MM.1S (cell line): ENCODE measurements around the gene FOXL2.

Source experiments
- DNase-seq: peaks from one replicate; pipeline ENCODE4 v3.0.0-alpha.2; 2015
- H2AFZ ChIP-seq: fragments of 300-600 bp; sonication (generic); 2 replicates; pipeline ENCODE4 v1.6.0; 2016; ENCODE audit warnings: antibody characterized with exemption, low read length
- H3F3A ChIP-seq: fragments of 300-600 bp; sonication (generic); 2 replicates; pipeline ENCODE4 v1.6.1; 2016; ENCODE audit warnings: mild to moderate bottlenecking, antibody characterized with exemption, low read length, moderate library complexity, mixed read lengths; ENCODE audit not compliant: insufficient read depth
- H3K27ac ChIP-seq: fragments of 300-600 bp; sonication (generic); 2 replicates; pipeline ENCODE4 v1.5.1; 2016; ENCODE audit warnings: mild to moderate bottlenecking, low read length
- H3K27me3 ChIP-seq: fragments of 300-600 bp; sonication (generic); replicated peaks from 2 replicates; pipeline ENCODE4 v1.6.0; 2016; ENCODE audit warnings: low read length; ENCODE audit not compliant: insufficient read depth
- H3K36me3 ChIP-seq: fragments of 300-600 bp; sonication (generic); replicated peaks from 2 replicates; pipeline ENCODE4 v1.6.1; 2016; ENCODE audit warnings: mild to moderate bottlenecking, low read length, mixed read lengths; ENCODE audit not compliant: insufficient read depth
- H3K4me1 ChIP-seq: fragments of 300-600 bp; sonication (generic); 2 replicates; pipeline ENCODE4 v1.6.1; 2016; ENCODE audit warnings: low read length, mixed read lengths
- H3K4me2 ChIP-seq: fragments of 300-600 bp; sonication (generic); 2 replicates; pipeline ENCODE4 v1.6.0; 2016; ENCODE audit warnings: low read depth, low read length
- H3K4me3 ChIP-seq: fragments of 300-600 bp; sonication (generic); 2 replicates; pipeline ENCODE4 v1.5.1; 2016; ENCODE audit warnings: low read length, mixed read lengths
- H3K79me2 ChIP-seq: fragments of 300-600 bp; sonication (generic); 2 replicates; pipeline ENCODE4 v1.6.1; 2016; ENCODE audit warnings: mixed run types, low read length, mixed read lengths
- H3K9ac ChIP-seq: fragments of 300-600 bp; sonication (generic); 2 replicates; pipeline ENCODE4 v1.6.1; 2016; ENCODE audit warnings: low read length, mixed read lengths
- H3K9me2 ChIP-seq: fragments of 300-600 bp; sonication (generic); replicated peaks from 2 replicates; pipeline ENCODE4 v1.6.1; 2016; ENCODE audit warnings: mild to moderate bottlenecking, low read length, mixed read lengths; ENCODE audit not compliant: insufficient read depth
- H3K9me3 ChIP-seq: fragments of 300-600 bp; sonication (generic); replicated peaks from 2 replicates; pipeline ENCODE4 v1.6.1; 2016; ENCODE audit warnings: mild to moderate bottlenecking, low read length, mixed read lengths; ENCODE audit not compliant: insufficient read depth
- H4K20me1 ChIP-seq: fragments of 300-600 bp; sonication (generic); 2 replicates; pipeline ENCODE4 v1.6.1; 2016; ENCODE audit warnings: mild to moderate bottlenecking, low read length, moderate library complexity, mixed read lengths; ENCODE audit not compliant: insufficient read depth
- EZH2 ChIP-seq: fragments of 300-600 bp; sonication (generic); optimal IDR thresholded peaks from 2 replicates; pipeline ENCODE3; 2017; ENCODE audit warnings: low read depth, mild to moderate bottlenecking, antibody characterized with exemption, low read length, mixed read lengths
- EZH2phosphoT487 ChIP-seq: fragments of 300-600 bp; sonication (generic); IDR thresholded peaks from 2 replicates; pipeline ENCODE4 v1.6.1; 2018; ENCODE audit warnings: antibody characterized with exemption, low read length
- TF ChIP-seq, protein P1 (sequence below): fragments of 300-600 bp; sonication (generic); IDR thresholded peaks from 2 replicates; pipeline ENCODE4 v1.5.1; 2016; ENCODE audit warnings: antibody characterized with exemption, low read length, mixed read lengths

FOXL2 gene

DNA sequence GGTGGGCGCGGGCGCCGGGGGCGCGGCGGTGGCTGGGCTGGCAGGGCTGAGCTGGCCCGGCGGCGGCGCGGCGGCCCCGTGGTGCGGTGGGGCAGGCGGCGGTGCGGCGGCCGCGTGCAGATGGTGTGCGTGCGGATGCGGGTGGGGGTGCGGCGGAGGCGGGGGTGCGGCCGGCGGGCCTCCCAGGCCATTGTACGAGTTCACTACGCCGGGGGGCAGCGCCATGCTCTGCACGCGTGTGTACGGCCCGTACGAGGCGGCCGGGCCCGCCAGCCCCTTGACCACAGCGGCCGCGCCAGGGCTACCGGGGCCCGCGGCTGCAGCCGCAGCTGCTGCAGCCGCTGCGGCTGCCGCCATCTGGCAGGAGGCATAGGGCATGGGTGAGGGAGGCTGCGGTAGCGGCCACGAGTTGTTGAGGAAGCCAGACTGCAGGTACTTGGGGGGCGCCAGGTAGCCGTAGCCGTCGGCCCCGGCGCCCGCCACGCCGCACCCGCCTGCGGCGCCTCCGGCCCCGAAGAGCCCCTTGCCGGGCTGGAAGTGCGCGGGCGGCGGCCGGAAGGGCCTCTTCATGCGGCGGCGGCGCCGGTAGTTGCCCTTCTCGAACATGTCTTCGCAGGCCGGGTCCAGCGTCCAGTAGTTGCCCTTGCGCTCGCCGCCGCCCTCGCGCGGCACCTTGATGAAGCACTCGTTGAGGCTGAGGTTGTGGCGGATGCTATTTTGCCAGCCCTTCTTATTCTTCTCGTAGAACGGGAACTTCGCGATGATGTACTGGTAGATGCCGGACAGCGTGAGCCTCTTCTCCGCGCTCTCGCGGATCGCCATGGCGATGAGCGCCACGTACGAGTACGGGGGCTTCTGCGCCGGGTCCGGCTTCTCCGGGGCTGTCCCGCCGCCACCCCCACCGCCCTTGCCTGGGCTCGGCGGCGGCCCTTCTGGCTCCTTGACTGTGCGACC is 951 bp downstream of the FOXL2 start:
- Histone ChIP-seq H3K4me3 (no peak overlapping the region), H4K20me1 (no peaks in the 10 kb centered on the region), H3K36me3 (no peaks in the 10 kb centered on the region), H3K9me2 (no peaks in the 10 kb centered on the region), H3K9ac (no peak overlapping the region), H3K27me3 (peaks cover 26% of the 10 kb centered on the region; the same call in 1 of the 2 replicates), H3K4me2 (no peak overlapping the region), H3K79me2 (no peaks in the 10 kb centered on the region), H3F3A (no peaks in the 10 kb centered on the region), H3K9me3 (no peaks in the 10 kb centered on the region), H3K27ac (no peak overlapping the region), H3K4me1 (no peaks in the 10 kb centered on the region), H2AFZ (no peak overlapping the region)
- no peak for TF ChIP-seq EZH2
- TF ChIP-seq EZH2phosphoT487, result no peak
- TF ChIP-seq, protein P1, sequence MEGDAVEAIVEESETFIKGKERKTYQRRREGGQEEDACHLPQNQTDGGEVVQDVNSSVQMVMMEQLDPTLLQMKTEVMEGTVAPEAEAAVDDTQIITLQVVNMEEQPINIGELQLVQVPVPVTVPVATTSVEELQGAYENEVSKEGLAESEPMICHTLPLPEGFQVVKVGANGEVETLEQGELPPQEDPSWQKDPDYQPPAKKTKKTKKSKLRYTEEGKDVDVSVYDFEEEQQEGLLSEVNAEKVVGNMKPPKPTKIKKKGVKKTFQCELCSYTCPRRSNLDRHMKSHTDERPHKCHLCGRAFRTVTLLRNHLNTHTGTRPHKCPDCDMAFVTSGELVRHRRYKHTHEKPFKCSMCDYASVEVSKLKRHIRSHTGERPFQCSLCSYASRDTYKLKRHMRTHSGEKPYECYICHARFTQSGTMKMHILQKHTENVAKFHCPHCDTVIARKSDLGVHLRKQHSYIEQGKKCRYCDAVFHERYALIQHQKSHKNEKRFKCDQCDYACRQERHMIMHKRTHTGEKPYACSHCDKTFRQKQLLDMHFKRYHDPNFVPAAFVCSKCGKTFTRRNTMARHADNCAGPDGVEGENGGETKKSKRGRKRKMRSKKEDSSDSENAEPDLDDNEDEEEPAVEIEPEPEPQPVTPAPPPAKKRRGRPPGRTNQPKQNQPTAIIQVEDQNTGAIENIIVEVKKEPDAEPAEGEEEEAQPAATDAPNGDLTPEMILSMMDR, result no peak
- DNase-seq, result no peak

DNA sequence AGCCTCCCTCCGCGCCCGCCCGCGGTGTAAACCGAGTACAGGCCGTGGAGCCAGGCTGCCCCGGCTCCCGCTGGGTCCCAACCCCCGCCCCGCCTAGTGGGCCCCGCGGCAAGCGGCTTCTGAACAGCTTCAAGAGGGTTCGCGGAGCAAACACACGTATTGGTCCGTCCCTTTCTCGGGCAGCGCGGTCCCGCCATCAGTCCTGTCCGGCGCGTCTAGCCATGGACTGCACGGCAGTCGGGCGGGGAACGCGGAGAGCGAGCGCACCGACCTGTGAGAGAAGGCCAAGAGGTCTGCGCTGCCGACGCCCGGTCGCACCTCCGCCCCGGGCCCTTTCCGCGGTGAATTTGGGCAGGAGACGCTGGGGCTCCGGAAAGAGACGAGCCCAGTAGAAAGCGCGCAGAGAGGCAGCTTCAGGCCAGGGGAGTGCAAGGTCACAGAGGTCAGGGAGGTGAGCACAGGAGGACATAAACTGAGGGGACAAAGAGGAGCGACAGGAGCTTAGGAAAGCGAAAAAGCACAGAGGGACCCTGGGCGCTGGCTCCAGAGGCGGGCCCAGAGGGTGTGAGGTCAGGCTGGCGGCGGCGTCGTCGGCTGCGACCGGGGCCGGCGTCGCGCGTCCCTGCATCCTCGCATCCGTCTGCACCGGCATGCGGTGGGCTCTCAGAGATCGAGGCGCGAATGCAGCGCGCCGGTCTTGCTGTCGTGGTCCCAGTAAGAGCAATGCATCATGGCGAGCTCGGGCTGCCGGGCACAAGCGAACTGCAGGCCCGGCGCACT is 1.8 kb downstream of the FOXL2 start:
- Histone ChIP-seq H3K36me3 (no peaks in the 10 kb centered on the region), H3K4me2 (no peak overlapping the region), H3K4me3 (no peak overlapping the region), H3K9ac (no peak overlapping the region), H3K27ac (no peak overlapping the region), H3K79me2 (no peaks in the 10 kb centered on the region), H2AFZ (no peak overlapping the region), H3K9me3 (no peaks in the 10 kb centered on the region), H4K20me1 (no peaks in the 10 kb centered on the region), H3K4me1 (no peaks in the 10 kb centered on the region), H3K9me2 (no peaks in the 10 kb centered on the region), H3K27me3 (peaks cover 22% of the 10 kb centered on the region; the same call in 1 of the 2 replicates), H3F3A (no peaks in the 10 kb centered on the region)
- TF ChIP-seq EZH2, result no peak
- TF ChIP-seq, protein P1, result no peak
- TF ChIP-seq EZH2phosphoT487, result no peak
- DNase-seq, result no peak

DNA sequence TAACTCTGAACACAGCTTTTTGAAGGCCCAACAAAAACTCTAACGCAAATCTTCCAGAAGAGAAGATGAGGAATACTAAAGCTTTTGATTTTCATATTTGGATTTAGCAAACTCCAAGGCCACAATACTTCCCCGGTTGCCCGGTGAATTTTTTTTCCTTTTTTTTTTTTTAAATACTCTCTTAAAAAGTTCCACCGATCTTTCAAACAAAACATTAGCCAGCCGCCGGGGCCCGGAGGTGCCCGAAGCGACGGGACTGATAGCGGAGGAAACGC is 2.3 kb downstream of the FOXL2 start:
- Histone ChIP-seq H3K27ac (no peak overlapping the region), H4K20me1 (no peaks in the 10 kb centered on the region), H3K9me2 (no peaks in the 10 kb centered on the region), H2AFZ (no peak overlapping the region), H3K79me2 (no peaks in the 10 kb centered on the region), H3K4me2 (no peak overlapping the region), H3F3A (no peaks in the 10 kb centered on the region), H3K9ac (no peak overlapping the region), H3K9me3 (no peaks in the 10 kb centered on the region), H3K36me3 (no peaks in the 10 kb centered on the region), H3K27me3 (peaks cover 17% of the 10 kb centered on the region; the same call in 1 of the 2 replicates), H3K4me3 (no peak overlapping the region), H3K4me1 (no peaks in the 10 kb centered on the region)
- TF ChIP-seq, protein P1, result no peak
- no peak for TF ChIP-seq EZH2
- TF ChIP-seq EZH2phosphoT487, result no peak
- no peak for DNase-seq
